8988T (cell line): ENCODE measurements around the gene RADIL.
A peak's percentile ranks its signal among the peaks of the same experiment; 100 is the strongest.
"Not testable (repeated sequence)": the region's sequence is repeated elsewhere in the genome, so short reads cannot be mapped to it uniquely, and the experiment has no call there.

Experiments used
- DNase-seq: peaks from one replicate; pipeline ENCODE4 v3.0.0; 2011

The RADIL gene

GRCh38 chr7:4806983-4807597 is 76.4 kb downstream of the RADIL start:
- DNase-seq = no peak

GRCh38 chr7:4805984-4806300 is 77.6 kb downstream of the RADIL start:
- no peak for DNase-seq

GRCh38 chr7:4805110-4805983 is 78.2 kb downstream of the RADIL start:
- DNase-seq = no peak

GRCh38 chr7:4803397-4804241 is 79.9 kb downstream of the RADIL start:
- DNase-seq = no peak

GRCh38 chr7:4802577-4802976 is 80.9 kb downstream of the RADIL start:
- not testable (repeated sequence) for DNase-seq

GRCh38 chr7:4801839-4802231 is 81.7 kb downstream of the RADIL start:
- DNase-seq = no peak

GRCh38 chr7:4800926-4801838 is 82.3 kb downstream of the RADIL start:
- peak; percentile 69 for DNase-seq

GRCh38 chr7:4800487-4800886 is 83.0 kb downstream of the RADIL start:
- DNase-seq = no peak

GRCh38 chr7:4799508-4800268 is 83.8 kb downstream of the RADIL start:
- DNase-seq = no peak

- DNase-seq = no peak
These were observed 84.7 kb downstream of the RADIL start for GRCh38 chr7:4798706-4799235.

GRCh38 chr7:4797858-4798705 is 85.4 kb downstream of the RADIL start:
- peak; percentile 94 for DNase-seq

- DNase-seq = no peak
These were observed 87.1 kb downstream of the RADIL start for GRCh38 chr7:4796453-4796852.

GRCh38 chr7:4794591-4795350 is 88.7 kb downstream of the RADIL start:
- DNase-seq = no peak

GRCh38 chr7:4794171-4794570 is 89.3 kb downstream of the RADIL start:
- DNase-seq = not testable (repeated sequence)

- DNase-seq = not testable (repeated sequence)
These were observed 90.0 kb downstream of the RADIL start for GRCh38 chr7:4793385-4793993.

- DNase-seq = no peak
These were observed 90.9 kb downstream of the RADIL start for GRCh38 chr7:4792537-4793126.

GRCh38 chr7:4791738-4792536 is 91.6 kb downstream of the RADIL start:
- DNase-seq = peak; percentile 73
